ENCODE data around the gene MMP20. TPM values are rescaled to one million over a fixed set of nuclear protein-coding genes. Genes with fewer than 3 reads are reported as not detected.

MMP20 gene
- total and polyA plus RNA-seq, 2 experiments from 2014 or later, result not detected

GRCh38 chr11:102582140-102582539 is 43.0 kb downstream of the MMP20 start (continued):
- TF ChIP-seq, protein P1, sequence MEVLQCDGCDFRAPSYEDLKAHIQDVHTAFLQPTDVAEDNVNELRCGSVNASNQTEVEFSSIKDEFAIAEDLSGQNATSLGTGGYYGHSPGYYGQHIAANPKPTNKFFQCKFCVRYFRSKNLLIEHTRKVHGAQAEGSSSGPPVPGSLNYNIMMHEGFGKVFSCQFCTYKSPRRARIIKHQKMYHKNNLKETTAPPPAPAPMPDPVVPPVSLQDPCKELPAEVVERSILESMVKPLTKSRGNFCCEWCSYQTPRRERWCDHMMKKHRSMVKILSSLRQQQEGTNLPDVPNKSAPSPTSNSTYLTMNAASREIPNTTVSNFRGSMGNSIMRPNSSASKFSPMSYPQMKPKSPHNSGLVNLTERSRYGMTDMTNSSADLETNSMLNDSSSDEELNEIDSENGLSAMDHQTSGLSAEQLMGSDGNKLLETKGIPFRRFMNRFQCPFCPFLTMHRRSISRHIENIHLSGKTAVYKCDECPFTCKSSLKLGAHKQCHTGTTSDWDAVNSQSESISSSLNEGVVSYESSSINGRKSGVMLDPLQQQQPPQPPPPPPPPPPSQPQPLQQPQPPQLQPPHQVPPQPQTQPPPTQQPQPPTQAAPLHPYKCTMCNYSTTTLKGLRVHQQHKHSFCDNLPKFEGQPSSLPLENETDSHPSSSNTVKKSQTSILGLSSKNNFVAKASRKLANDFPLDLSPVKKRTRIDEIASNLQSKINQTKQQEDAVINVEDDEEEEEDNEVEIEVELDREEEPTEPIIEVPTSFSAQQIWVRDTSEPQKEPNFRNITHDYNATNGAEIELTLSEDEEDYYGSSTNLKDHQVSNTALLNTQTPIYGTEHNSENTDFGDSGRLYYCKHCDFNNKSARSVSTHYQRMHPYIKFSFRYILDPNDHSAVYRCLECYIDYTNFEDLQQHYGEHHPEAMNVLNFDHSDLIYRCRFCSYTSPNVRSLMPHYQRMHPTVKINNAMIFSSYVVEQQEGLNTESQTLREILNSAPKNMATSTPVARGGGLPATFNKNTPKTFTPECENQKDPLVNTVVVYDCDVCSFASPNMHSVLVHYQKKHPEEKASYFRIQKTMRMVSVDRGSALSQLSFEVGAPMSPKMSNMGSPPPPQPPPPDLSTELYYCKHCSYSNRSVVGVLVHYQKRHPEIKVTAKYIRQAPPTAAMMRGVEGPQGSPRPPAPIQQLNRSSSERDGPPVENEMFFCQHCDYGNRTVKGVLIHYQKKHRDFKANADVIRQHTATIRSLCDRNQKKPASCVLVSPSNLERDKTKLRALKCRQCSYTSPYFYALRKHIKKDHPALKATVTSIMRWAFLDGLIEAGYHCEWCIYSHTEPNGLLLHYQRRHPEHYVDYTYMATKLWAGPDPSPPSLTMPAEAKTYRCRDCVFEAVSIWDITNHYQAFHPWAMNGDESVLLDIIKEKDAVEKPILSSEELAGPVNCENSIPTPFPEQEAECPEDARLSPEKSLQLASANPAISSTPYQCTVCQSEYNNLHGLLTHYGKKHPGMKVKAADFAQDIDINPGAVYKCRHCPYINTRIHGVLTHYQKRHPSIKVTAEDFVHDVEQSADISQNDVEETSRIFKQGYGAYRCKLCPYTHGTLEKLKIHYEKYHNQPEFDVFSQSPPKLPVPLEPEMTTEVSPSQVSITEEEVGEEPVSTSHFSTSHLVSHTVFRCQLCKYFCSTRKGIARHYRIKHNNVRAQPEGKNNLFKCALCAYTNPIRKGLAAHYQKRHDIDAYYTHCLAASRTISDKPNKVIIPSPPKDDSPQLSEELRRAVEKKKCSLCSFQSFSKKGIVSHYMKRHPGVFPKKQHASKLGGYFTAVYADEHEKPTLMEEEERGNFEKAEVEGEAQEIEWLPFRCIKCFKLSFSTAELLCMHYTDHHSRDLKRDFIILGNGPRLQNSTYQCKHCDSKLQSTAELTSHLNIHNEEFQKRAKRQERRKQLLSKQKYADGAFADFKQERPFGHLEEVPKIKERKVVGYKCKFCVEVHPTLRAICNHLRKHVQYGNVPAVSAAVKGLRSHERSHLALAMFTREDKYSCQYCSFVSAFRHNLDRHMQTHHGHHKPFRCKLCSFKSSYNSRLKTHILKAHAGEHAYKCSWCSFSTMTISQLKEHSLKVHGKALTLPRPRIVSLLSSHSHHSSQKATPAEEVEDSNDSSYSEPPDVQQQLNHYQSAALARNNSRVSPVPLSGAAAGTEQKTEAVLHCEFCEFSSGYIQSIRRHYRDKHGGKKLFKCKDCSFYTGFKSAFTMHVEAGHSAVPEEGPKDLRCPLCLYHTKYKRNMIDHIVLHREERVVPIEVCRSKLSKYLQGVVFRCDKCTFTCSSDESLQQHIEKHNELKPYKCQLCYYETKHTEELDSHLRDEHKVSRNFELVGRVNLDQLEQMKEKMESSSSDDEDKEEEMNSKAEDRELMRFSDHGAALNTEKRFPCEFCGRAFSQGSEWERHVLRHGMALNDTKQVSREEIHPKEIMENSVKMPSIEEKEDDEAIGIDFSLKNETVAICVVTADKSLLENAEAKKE (CRISPR knock-in tag; IDR thresholded peaks at IDR 0.05), result no peak
- TF ChIP-seq JUNB (IDR thresholded peaks at IDR 0.05; ENCODE audit: unreplicated experiment), result no peak
- TF ChIP-seq EZH2phosphoT487 (IDR thresholded peaks at IDR 0.05; ENCODE audit: unreplicated experiment), result no peak
- no peak for TF ChIP-seq POLR2AphosphoS5 (IDR thresholded peaks at IDR 0.05; ENCODE audit: low read depth)
- no peak for TF ChIP-seq CREB1 (CRISPR knock-in tag; IDR thresholded peaks at IDR 0.05; ENCODE audit: low read depth)
- TF ChIP-seq NANOG (IDR thresholded peaks at IDR 0.05; ENCODE audit: borderline replicate concordance), result no peak
- no peak for TF ChIP-seq STAT1 (IDR thresholded peaks at IDR 0.05; ENCODE audit: unreplicated experiment)

DNA sequence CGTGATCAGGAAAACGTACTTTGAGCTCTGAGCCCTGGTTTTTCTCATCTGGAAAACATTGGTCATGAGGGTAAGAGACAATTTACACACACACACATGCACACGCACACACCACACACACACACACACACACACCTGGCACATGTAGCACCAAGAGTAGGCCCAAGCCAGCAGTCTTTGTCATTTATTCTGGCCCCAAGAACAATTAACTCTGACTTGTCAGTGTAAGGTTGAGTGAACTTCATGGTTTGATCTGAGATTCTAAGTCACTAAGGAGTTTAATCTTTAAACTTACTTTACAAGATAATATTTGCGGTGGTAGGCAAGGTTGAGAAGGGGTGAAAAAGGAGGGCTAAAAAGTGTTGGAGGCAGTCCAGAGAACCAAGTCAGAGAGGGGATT is 44.1 kb downstream of the MMP20 start:
- Histone ChIP-seq H3K4me1 (ENCODE audit: insufficient read depth) (no peaks in the 10 kb centered on the region), H3K4me2 (no peak overlapping the region), H3K9me2 (ENCODE audit: insufficient read depth) (no peaks in the 10 kb centered on the region), H3K27me3 (ENCODE audit: insufficient read depth) (no peaks in the 10 kb centered on the region), H3K27ac (ENCODE audit: low read depth) (no peak overlapping the region), H4K20me1 (replicated peaks; ENCODE audit: insufficient read depth) (no peaks in the 10 kb centered on the region), H2AFZ (no peak overlapping the region; the same call in 1 of the 2 replicates), H3K79me2 (replicated peaks; ENCODE audit: insufficient read depth) (no peaks in the 10 kb centered on the region), H3K36me3 (ENCODE audit: insufficient read depth) (no peaks in the 10 kb centered on the region), H3K4me3 (no peak overlapping the region), H3F3A (replicated peaks; ENCODE audit: low read depth) (no peaks in the 10 kb centered on the region)
- H3K27me3 Mint-ChIP-seq (ENCODE audit: insufficient read depth, low read depth, poor library complexity), result no peaks in the 10 kb centered on the region
- no peaks in the 10 kb centered on the region for H3K9me3 Mint-ChIP-seq
- ATAC-seq, result no peak
- TF ChIP-seq CTCF (conservative IDR thresholded peaks at IDR 0.05; ENCODE audit: low read depth in 2 of 2), result no peak
- no peak overlapping the region for H3K4me3 Mint-ChIP-seq
- H3K4me1 Mint-ChIP-seq, result no peaks in the 10 kb centered on the region
- DNase-seq (ENCODE audit: low spot score), result no peak
- no peaks in the 10 kb centered on the region for H3K36me3 Mint-ChIP-seq (ENCODE audit: low read depth)
- H3K27ac Mint-ChIP-seq, result no peak overlapping the region
